Thyroid gland (tissue), 4 donors: ENCODE data around the gene KRT1. TPM values are rescaled to one million over a fixed set of nuclear protein-coding genes. Genes with fewer than 3 reads are reported as not detected.

Source experiments
- DNase-seq, 2 donors: peaks; one replicate each; pipeline ENCODE4 v3.0.0-alpha.2; 2019
- H3K27ac ChIP-seq, 3 donors: fragments of 200-600 bp; sonication (generic); 1 replicate in 2 of 3; 2 replicates in 1 of 3; pipeline ENCODE4 v1.5.1; 2016 to 2019; ENCODE audit warnings: mild to moderate bottlenecking in 1 of 3, moderate library complexity in 1 of 3
- H3K27me3 ChIP-seq: fragments of 200-600 bp; sonication (generic); one replicate; pipeline ENCODE4 v1.5.1; 2019
- H3K36me3 ChIP-seq, 2 donors: fragments of 200-600 bp; sonication (generic); one replicate each; pipeline ENCODE4 v1.5.1; 2016 to 2019
- H3K4me1 ChIP-seq, 2 donors: fragments of 200-600 bp; sonication (generic); one replicate each; pipeline ENCODE4 v1.5.1; 2017 to 2019
- H3K4me3 ChIP-seq, 3 donors: fragments of 200-600 bp; sonication (generic); replicated peaks in 1 of 3; 1 replicate in 2 of 3; 2 replicates in 1 of 3; pipeline ENCODE4 v1.5.1; 2016; ENCODE audit warnings: mild to moderate bottlenecking in 1 of 3
- H3K9me3 ChIP-seq: fragments of 200-600 bp; sonication (generic); one replicate; pipeline ENCODE4 v1.5.1; 2017
- CTCF ChIP-seq, 6 experiments: fragments of 200-600 bp in 3 of 6; fragments of 450-650 bp in 3 of 6; sonication (generic) in 3 of 6; IDR thresholded peaks; one replicate each; pipeline ENCODE4 v1.5.1; 2016 to 2019; ENCODE audit warnings: antibody characterized with exemption in 6 of 6, mild to moderate bottlenecking in 2 of 6, inconsistent platforms in 1 of 6, moderate library complexity in 1 of 6
- POLR2A ChIP-seq, 2 donors: fragments of 450-650 bp; IDR thresholded peaks; one replicate each; pipeline ENCODE4 v1.6.1; 2017; ENCODE audit warnings: antibody characterized with exemption in 2 of 2, mild to moderate bottlenecking in 2 of 2, moderate library complexity in 1 of 2
- WGBS, 2 donors: methylation state at CpG; one replicate each; pipeline ENCODE4 v1.1.5; 2017; 5-methylcytosine and 5-hydroxymethylcytosine counted together
- intact Hi-C: fragments of 100-400 bp; cut with DNase I; formaldehyde crosslinking; loops from one replicate; pipeline ENCODE4 v1.15.1; 2023
- total RNA-seq, 4 donors: library from RNA; depleted of rRNA; stranded (reverse); fragments of >200 nt; gene quantifications; one replicate each; pipeline ENCODE4 v1.2.3, GENCODE V29; 2016

The KRT1 gene
- total RNA-seq, 4 donors from 2014 or later, result 2.8 TPM; not detected in 3

- no peak for DNase-seq
- no peak overlapping the region for H3K27ac ChIP-seq
- intact Hi-C loops, result no loop called here
- no peaks in the 10 kb centered on the region for H3K27me3 ChIP-seq
- TF ChIP-seq POLR2A (IDR thresholded peaks at IDR 0.05), result no peak
- TF ChIP-seq CTCF (IDR thresholded peaks at IDR 0.05), result no peak
- no peaks in the 10 kb centered on the region for H3K4me1 ChIP-seq
- no peaks in the 10 kb centered on the region for H3K9me3 ChIP-seq
- 64 to 75% methylated on average over 4 of the region's 4 CpGs for WGBS, 2 donors
- H3K36me3 ChIP-seq, result no peaks in the 10 kb centered on the region
- H3K4me3 ChIP-seq, result no peak overlapping the region
These were observed 27.8 kb upstream of the KRT1 start for GRCh38 chr12:52708010-52708409.

- TF ChIP-seq POLR2A (IDR thresholded peaks at IDR 0.05) (no peak), CTCF (IDR thresholded peaks at IDR 0.05) (no peak)
- no peaks in the 10 kb centered on the region for H3K9me3 ChIP-seq
- DNase-seq, result no peak
These were observed 24.3 kb upstream of the KRT1 start for GRCh38 chr12:52704464-52704863.

GRCh38 chr12:52703878-52704277 is 23.7 kb upstream of the KRT1 start:
- Histone ChIP-seq H3K4me1 (no peaks in the 10 kb centered on the region), H3K4me3 (no peak overlapping the region), H3K36me3 (no peaks in the 10 kb centered on the region), H3K9me3 (no peaks in the 10 kb centered on the region), H3K27ac (no peak overlapping the region), H3K27me3 (no peaks in the 10 kb centered on the region)
- WGBS, 2 donors, result 50 to 84% methylated on average over 1 of the region's 1 CpG
- intact Hi-C loops, result no loop called here
- no peak for DNase-seq
- TF ChIP-seq POLR2A (IDR thresholded peaks at IDR 0.05), result no peak
- no peak for TF ChIP-seq CTCF (IDR thresholded peaks at IDR 0.05)

More at GRCh38 chr12:52704464-52704863, 24.3 kb upstream of the KRT1 start:
- 70 to 81% methylated on average over 7 of the region's 7 CpGs for WGBS, 2 donors
- H3K4me3 ChIP-seq, result no peak overlapping the region
- no peak overlapping the region for H3K27ac ChIP-seq
- no peaks in the 10 kb centered on the region for H3K27me3 ChIP-seq
- intact Hi-C loops, result no loop called here
- H3K4me1 ChIP-seq, result no peaks in the 10 kb centered on the region
- no peaks in the 10 kb centered on the region for H3K36me3 ChIP-seq

DNA sequence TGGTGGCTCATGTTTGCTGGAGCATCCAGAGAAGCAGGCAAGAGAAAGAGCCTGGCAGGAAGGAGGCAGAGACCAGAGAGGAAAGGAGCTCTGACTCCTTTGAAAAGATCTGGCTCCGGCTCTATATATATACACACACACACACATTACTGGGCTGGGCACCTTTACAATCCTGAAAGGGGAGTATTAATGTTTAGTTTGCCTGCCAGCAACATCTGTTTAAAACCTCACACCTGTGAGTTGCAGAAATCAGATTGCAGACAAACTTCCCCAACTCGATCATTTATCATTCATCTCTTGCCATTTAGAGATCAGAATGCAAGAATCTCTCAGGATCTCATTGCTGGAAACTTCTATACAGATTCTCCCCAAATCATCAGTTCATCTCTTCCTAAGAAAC is 23.2 kb upstream of the KRT1 start, which contains the start of gene KRT77:
KRT77 (minus strand) TSS at position 101 of the 400 bp plus-strand sequence; CDS start at position 11, 90 bp downstream.
- no peaks in the 10 kb centered on the region for H3K4me1 ChIP-seq
- H3K27ac ChIP-seq, result no peak within 1 kb of the TSS
- no peak for DNase-seq
- H3K27me3 ChIP-seq, result no peaks in the 10 kb centered on the region
- no peak for TF ChIP-seq CTCF (IDR thresholded peaks at IDR 0.05)
- no peak for TF ChIP-seq POLR2A (IDR thresholded peaks at IDR 0.05)
- 89 to 91% methylated on average over 2 of the region's 2 CpGs for WGBS, 2 donors
- intact Hi-C loops, result no loop called here
- H3K36me3 ChIP-seq, result no peaks in the 10 kb centered on the region
- no peak within 1 kb of the TSS for H3K4me3 ChIP-seq
- H3K9me3 ChIP-seq, result no peaks in the 10 kb centered on the region

DNA sequence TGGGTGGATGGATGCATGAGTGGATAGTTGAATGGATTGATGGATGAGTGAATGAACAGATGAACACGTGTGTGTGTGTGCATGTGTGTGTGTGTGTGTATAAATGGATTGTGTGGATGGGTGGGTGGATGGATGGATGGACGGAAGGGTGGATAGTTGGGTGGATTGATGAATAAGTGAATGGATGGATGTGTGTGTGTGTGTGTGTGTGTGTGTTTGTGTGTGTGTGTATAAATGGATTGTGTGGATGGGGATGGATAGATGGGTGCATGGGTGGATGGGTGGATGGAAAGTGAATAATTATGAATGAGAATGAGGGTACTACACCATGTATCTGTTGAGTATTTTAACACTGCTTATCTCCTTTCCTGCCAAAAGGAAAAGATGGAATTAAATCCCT is 22.1 kb upstream of the KRT1 start:
- no peak overlapping the region for H3K4me3 ChIP-seq
- no peaks in the 10 kb centered on the region for H3K36me3 ChIP-seq
- H3K9me3 ChIP-seq, result no peaks in the 10 kb centered on the region
- H3K27me3 ChIP-seq, result no peaks in the 10 kb centered on the region
- whole genome bisulfite sequencing, 2 donors, result 84% methylated on average over 2 of the region's 2 CpGs
- no peaks in the 10 kb centered on the region for H3K4me1 ChIP-seq
- intact Hi-C loops, result no loop called here
- H3K27ac ChIP-seq, result no peak overlapping the region
- TF ChIP-seq CTCF (IDR thresholded peaks at IDR 0.05), result no peak
- no peak for TF ChIP-seq POLR2A (IDR thresholded peaks at IDR 0.05)
- DNase-seq, result no peak
